Measurements from ENCODE around the gene MEGF6.

MEGF6 gene

GRCh38 chr1:3474421-3474820, 136.9 kb downstream of the MEGF6 start:
- Histone ChIP-seq H3K36me3 (ENCODE audit: control insufficient read depth, insufficient read depth, low read length) (no peaks in the 10 kb centered on the region), H3K4me1 (ENCODE audit: control insufficient read depth, insufficient read depth, low read length, poor library complexity, severe bottlenecking) (peaks cover 15% of the 10 kb centered on the region), H3K9me3 (ENCODE audit: control insufficient read depth, low read length) (no peaks in the 10 kb centered on the region), H3K27ac (ENCODE audit: low read depth, low read length, severe bottlenecking) (no peak overlapping the region), H3K4me3 (ENCODE audit: extremely low read depth, insufficient read depth, low read length, poor library complexity, severe bottlenecking) (no peak overlapping the region)
- 77 to 94% methylated on average over 8 to 9 of the region's 10 CpGs for WGBS, 2 experiments (ENCODE audit: insufficient coverage in 2 of 2)

DNA sequence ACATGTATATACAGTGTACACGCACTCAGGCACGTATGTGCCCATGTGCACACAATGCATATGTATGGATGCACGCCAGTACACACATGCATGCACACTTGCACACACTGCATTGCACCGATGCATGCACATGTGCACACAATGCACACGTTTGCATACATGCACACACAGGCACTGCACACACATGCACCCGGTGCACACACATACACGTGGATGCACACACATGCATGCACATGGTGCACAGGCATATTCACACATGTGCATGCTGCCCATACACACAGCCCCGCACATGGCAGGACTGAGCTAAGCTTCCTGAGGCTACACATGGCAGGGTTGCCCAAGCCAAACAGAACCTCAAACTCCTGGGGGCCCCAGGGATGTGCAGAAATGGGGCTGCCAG, 137.3 kb downstream of the MEGF6 start:
- no peaks in the 10 kb centered on the region for H3K36me3 ChIP-seq (ENCODE audit: control insufficient read depth, insufficient read depth, low read length)
- peaks cover 15% of the 10 kb centered on the region for H3K4me1 ChIP-seq (ENCODE audit: control insufficient read depth, insufficient read depth, low read length, poor library complexity, severe bottlenecking)
- H3K27ac ChIP-seq (ENCODE audit: low read depth, low read length, severe bottlenecking) = no peak overlapping the region
- no peaks in the 10 kb centered on the region for H3K9me3 ChIP-seq (ENCODE audit: control insufficient read depth, low read length)
- WGBS, 2 experiments (ENCODE audit: insufficient coverage in 2 of 2) = 93 to 94% methylated on average over 8 of the region's 8 CpGs
- H3K4me3 ChIP-seq (ENCODE audit: extremely low read depth, insufficient read depth, low read length, poor library complexity, severe bottlenecking) = no peak overlapping the region

DNA sequence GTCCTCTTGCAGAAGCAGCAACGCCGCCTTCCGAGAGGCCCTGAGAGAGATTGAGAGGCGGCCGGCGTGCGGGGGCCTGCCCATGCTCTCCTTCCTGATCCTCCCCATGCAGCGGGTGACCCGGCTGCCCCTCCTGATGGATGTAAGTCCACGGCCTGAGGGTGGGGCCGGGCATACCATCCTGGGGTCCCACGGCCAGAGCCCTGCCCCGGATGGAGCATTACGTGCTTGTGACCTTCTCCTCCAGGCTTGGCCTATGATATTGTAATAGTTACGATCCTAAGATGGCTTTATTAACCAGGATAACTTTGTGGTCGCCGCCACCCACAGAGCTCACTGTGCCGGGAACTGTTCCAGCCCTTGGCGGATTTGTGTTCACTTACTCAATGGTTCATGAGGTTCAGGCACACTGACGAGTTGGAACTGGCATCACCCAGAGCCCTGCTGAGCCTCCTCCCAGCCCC, 137.9 kb downstream of the MEGF6 start:
- Histone ChIP-seq H3K4me1 (ENCODE audit: control insufficient read depth, insufficient read depth, low read length, poor library complexity, severe bottlenecking) (peaks cover 15% of the 10 kb centered on the region), H3K9me3 (ENCODE audit: control insufficient read depth, low read length) (no peaks in the 10 kb centered on the region), H3K4me3 (ENCODE audit: extremely low read depth, insufficient read depth, low read length, poor library complexity, severe bottlenecking) (no peak overlapping the region), H3K27ac (ENCODE audit: low read depth, low read length, severe bottlenecking) (no peak overlapping the region), H3K36me3 (ENCODE audit: control insufficient read depth, insufficient read depth, low read length) (no peaks in the 10 kb centered on the region)
- WGBS, 2 experiments (ENCODE audit: insufficient coverage in 2 of 2) = 92 to 94% methylated on average over 19 to 20 of the region's 20 CpGs

GRCh38 chr1:3472906-3473305, 138.4 kb downstream of the MEGF6 start:
- Histone ChIP-seq H3K27ac (ENCODE audit: low read depth, low read length, severe bottlenecking) (no peak overlapping the region), H3K36me3 (ENCODE audit: control insufficient read depth, insufficient read depth, low read length) (no peaks in the 10 kb centered on the region), H3K4me1 (ENCODE audit: control insufficient read depth, insufficient read depth, low read length, poor library complexity, severe bottlenecking) (peaks cover 15% of the 10 kb centered on the region), H3K9me3 (ENCODE audit: control insufficient read depth, low read length) (no peaks in the 10 kb centered on the region), H3K4me3 (ENCODE audit: extremely low read depth, insufficient read depth, low read length, poor library complexity, severe bottlenecking) (no peak overlapping the region)
- 93 to 95% methylated on average over 9 to 17 of the region's 17 CpGs for WGBS, 2 experiments (ENCODE audit: insufficient coverage in 2 of 2)

GRCh38 chr1:3472088-3472850, 139.0 kb downstream of the MEGF6 start:
- 86 to 87% methylated on average over 22 to 25 of the region's 25 CpGs for WGBS, 2 experiments (ENCODE audit: insufficient coverage in 2 of 2)
- Histone ChIP-seq H3K9me3 (ENCODE audit: control insufficient read depth, low read length) (no peaks in the 10 kb centered on the region), H3K4me3 (ENCODE audit: extremely low read depth, insufficient read depth, low read length, poor library complexity, severe bottlenecking) (no peak overlapping the region), H3K4me1 (ENCODE audit: control insufficient read depth, insufficient read depth, low read length, poor library complexity, severe bottlenecking) (peaks cover 15% of the 10 kb centered on the region), H3K36me3 (ENCODE audit: control insufficient read depth, insufficient read depth, low read length) (no peaks in the 10 kb centered on the region), H3K27ac (ENCODE audit: low read depth, low read length, severe bottlenecking) (peak overlapping the region; percentile 98)

DNA sequence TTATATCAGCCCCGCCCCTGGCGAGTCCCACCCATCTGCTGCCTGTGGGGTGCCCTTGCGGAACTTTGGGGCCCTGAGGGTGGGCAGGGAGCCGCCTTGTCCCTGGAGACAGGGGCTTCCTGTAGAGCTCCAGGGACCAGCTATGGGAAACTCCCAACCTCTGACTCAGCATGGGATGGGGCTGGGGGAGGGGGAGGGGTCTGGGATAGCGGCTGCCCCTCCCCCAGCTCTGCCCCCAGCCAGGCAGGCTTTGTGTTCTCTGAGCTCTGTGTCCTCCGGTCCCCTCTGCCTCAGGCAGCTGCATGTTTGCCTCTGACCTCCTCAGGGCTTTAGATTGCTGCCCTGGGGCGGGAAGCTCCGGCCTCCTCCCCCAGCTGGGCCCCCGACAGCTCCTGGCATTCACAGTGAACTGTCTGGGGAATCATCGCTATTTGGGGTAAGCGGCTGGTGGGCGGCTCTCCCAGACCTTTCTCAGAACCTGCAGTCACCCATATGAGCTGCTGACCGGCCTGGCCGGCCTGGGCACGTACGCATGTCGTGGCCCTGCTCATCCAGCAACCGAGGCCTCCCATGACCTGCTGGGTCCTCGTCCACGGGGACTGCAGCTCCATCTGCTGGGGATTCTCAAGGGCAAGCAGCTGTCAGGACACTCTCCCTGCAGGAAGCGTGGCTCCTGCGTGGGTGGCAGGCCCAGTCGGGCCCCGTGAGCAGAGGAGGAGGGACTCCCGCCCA, 139.8 kb downstream of the MEGF6 start:
- Histone ChIP-seq H3K4me3 (ENCODE audit: extremely low read depth, insufficient read depth, low read length, poor library complexity, severe bottlenecking) (peak overlapping the region; percentile 22), H3K27ac (ENCODE audit: low read depth, low read length, severe bottlenecking) (peak overlapping the region; percentile 98), H3K9me3 (ENCODE audit: control insufficient read depth, low read length) (no peaks in the 10 kb centered on the region), H3K4me1 (ENCODE audit: control insufficient read depth, insufficient read depth, low read length, poor library complexity, severe bottlenecking) (peaks cover 15% of the 10 kb centered on the region), H3K36me3 (ENCODE audit: control insufficient read depth, insufficient read depth, low read length) (no peaks in the 10 kb centered on the region)
- WGBS, 2 experiments (ENCODE audit: insufficient coverage in 2 of 2) = 16 to 17% methylated on average over 21 of the region's 25 CpGs

DNA sequence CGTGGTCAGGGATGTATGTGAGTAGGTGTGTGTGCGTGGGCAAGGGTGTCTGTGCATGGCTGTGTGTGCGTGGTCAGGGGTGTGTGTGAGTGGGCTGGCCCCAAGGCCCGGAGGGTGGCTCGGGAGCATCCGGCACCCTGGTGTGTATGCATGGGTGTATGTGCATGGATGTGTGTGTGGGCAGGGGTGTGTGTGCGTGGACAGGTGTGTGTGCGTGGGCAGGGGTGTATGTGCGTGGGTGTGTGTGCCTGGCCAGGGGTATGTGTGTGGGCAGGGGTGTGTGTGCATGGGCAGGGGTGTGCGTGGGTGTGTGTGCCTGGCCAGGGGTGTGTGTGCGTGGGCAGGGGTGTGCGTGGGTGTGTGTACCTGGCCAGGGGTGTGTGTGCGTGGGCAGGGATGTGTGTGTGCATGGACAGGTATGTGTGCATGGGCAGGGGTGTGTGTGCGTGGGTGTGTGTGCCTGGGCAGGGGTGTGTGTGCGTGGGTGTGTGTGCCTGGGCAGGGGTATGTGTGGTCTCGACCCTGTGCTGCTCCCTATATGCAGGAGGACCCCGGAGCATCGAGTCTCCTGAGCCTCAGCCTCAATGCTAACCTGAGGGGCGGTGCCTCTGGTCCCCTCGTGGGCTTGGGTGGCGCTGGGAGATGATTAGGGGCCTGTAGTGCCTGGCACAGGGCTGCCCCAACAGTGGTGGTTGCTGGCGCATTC, 140.5 kb downstream of the MEGF6 start:
- H3K4me3 ChIP-seq (ENCODE audit: extremely low read depth, insufficient read depth, low read length, poor library complexity, severe bottlenecking) = no peak overlapping the region
- no peaks in the 10 kb centered on the region for H3K9me3 ChIP-seq (ENCODE audit: control insufficient read depth, low read length)
- H3K27ac ChIP-seq (ENCODE audit: low read depth, low read length, severe bottlenecking) = peak overlapping the region; percentile 98
- H3K36me3 ChIP-seq (ENCODE audit: control insufficient read depth, insufficient read depth, low read length) = no peaks in the 10 kb centered on the region
- peaks cover 15% of the 10 kb centered on the region for H3K4me1 ChIP-seq (ENCODE audit: control insufficient read depth, insufficient read depth, low read length, poor library complexity, severe bottlenecking)
- WGBS, 2 experiments (ENCODE audit: insufficient coverage in 2 of 2) = 78 to 83% methylated on average over 16 to 20 of the region's 22 CpGs

- Histone ChIP-seq H3K4me3 (ENCODE audit: extremely low read depth, insufficient read depth, low read length, poor library complexity, severe bottlenecking) (no peak overlapping the region), H3K27ac (ENCODE audit: low read depth, low read length, severe bottlenecking) (no peak overlapping the region), H3K9me3 (ENCODE audit: control insufficient read depth, low read length) (no peaks in the 10 kb centered on the region), H3K36me3 (ENCODE audit: control insufficient read depth, insufficient read depth, low read length) (no peaks in the 10 kb centered on the region), H3K4me1 (ENCODE audit: control insufficient read depth, insufficient read depth, low read length, poor library complexity, severe bottlenecking) (peaks cover 15% of the 10 kb centered on the region)
- 92 to 99% methylated on average over 11 to 17 of the region's 17 CpGs for WGBS, 2 experiments (ENCODE audit: insufficient coverage in 2 of 2)
Measured at GRCh38 chr1:3469849-3470649, 141.3 kb downstream of the MEGF6 start.

GRCh38 chr1:3469104-3469848, 142.0 kb downstream of the MEGF6 start:
- WGBS, 2 experiments (ENCODE audit: insufficient coverage in 2 of 2) = 95% methylated on average over 28 to 29 of the region's 31 CpGs
- no peak overlapping the region for H3K27ac ChIP-seq (ENCODE audit: low read depth, low read length, severe bottlenecking)
- no peaks in the 10 kb centered on the region for H3K36me3 ChIP-seq (ENCODE audit: control insufficient read depth, insufficient read depth, low read length)
- no peak overlapping the region for H3K4me3 ChIP-seq (ENCODE audit: extremely low read depth, insufficient read depth, low read length, poor library complexity, severe bottlenecking)
- H3K4me1 ChIP-seq (ENCODE audit: control insufficient read depth, insufficient read depth, low read length, poor library complexity, severe bottlenecking) = peaks cover 15% of the 10 kb centered on the region
- H3K9me3 ChIP-seq (ENCODE audit: control insufficient read depth, low read length) = no peaks in the 10 kb centered on the region
